ENCODE results near the gene CCDC149. TPM values are rescaled to one million over a fixed set of nuclear protein-coding genes. Genes with fewer than 3 reads are reported as not detected.

CCDC149 gene
- total and polyA plus RNA-seq, 2 donors (not counting 3 experiments of a cell fraction or from before 2014, with no cell fraction given): 7.8 to 11.3 TPM

- H3K9ac ChIP-seq (replicated peaks; ENCODE audit: extremely low read depth, insufficient read depth, low read length): no peak overlapping the region
- H3K4me2 ChIP-seq (ENCODE audit: insufficient read depth, low read length): no peak overlapping the region
- ChIA-PET POLR2A (no interaction called here), CTCF (interaction anchor here (0.7 kb wide), 1 partner anchor 25 kb away, joined by 3 read pairs; no protein-coding TSS in a partner anchor)
- no TSS peak for BruUV-seq (replicated peaks)
- TF ChIP-seq POLR2AphosphoS5 (IDR thresholded peaks at IDR 0.05; ENCODE audit: insufficient read depth, low read depth, low read length): no peak
- TF ChIP-seq MYC (IDR thresholded peaks at IDR 0.05; ENCODE audit: low read depth, low read length): no peak
- no peak for TF ChIP-seq CTCF (IDR thresholded peaks at IDR 0.05; ENCODE audit: extremely low read depth in 1 of 2, insufficient read depth in 1 of 2, low read depth in 1 of 2, low read length in 2 of 2)
- no peak for TF ChIP-seq JUN (IDR thresholded peaks at IDR 0.05; ENCODE audit: borderline replicate concordance, insufficient read depth, insufficient read length, low read depth)
- no peak for TF ChIP-seq GATA2 (IDR thresholded peaks at IDR 0.05; ENCODE audit: insufficient read depth, insufficient read length, low read depth, low read length)
- TF ChIP-seq, protein P1, sequence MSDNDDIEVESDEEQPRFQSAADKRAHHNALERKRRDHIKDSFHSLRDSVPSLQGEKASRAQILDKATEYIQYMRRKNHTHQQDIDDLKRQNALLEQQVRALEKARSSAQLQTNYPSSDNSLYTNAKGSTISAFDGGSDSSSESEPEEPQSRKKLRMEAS (IDR thresholded peaks at IDR 0.05; ENCODE audit: insufficient read depth, insufficient read length): no peak
- TF ChIP-seq FOS (IDR thresholded peaks at IDR 0.05; ENCODE audit: borderline replicate concordance, insufficient read depth, low read length): no peak
- no peak for TF ChIP-seq POLR2A (IDR thresholded peaks at IDR 0.05; ENCODE audit: low read depth, low read length)
- TF ChIP-seq EZH2 (IDR thresholded peaks at IDR 0.05; ENCODE audit: borderline replicate concordance, low read depth, low read length, severe bottlenecking): no peak
- dilution Hi-C loops (cut with MboI; ENCODE audit: extremely low pct_ligation_motif_present, low sequenced_read_pairs) (no loop called here), intact Hi-C loops (cut with micrococcal nuclease) (no loop called here)
- DNase-seq (ENCODE audit: low read depth, low spot score) (no peak), FAIRE-seq (no peak)
- H4K20me1 ChIP-seq (replicated peaks; ENCODE audit: control insufficient read depth, extremely low read depth, insufficient read depth, low read length): no peaks in the 10 kb centered on the region
- H3K4me3 ChIP-seq (replicated peaks in 1 of 3; ENCODE audit: insufficient read depth in 1 of 3, low read depth in 1 of 3, low read length in 3 of 3): no peak overlapping the region
- H3K9me1 ChIP-seq (replicated peaks; ENCODE audit: control insufficient read depth, extremely low read depth, insufficient read depth, low read length): no peaks in the 10 kb centered on the region
- no peaks in the 10 kb centered on the region for H3K4me1 ChIP-seq (ENCODE audit: control insufficient read depth, extremely low read depth, insufficient read depth, low read length)
- H3K79me2 ChIP-seq (ENCODE audit: control insufficient read depth, insufficient read depth, low read length): no peaks in the 10 kb centered on the region
- H3K9me3 ChIP-seq (replicated peaks; ENCODE audit: control insufficient read depth, insufficient read depth, low read length): no peaks in the 10 kb centered on the region
- no peaks in the 10 kb centered on the region for H3K27me3 ChIP-seq (ENCODE audit: control insufficient read depth in 2 of 2, insufficient read depth in 2 of 2, low read length in 2 of 2)
- H2AFZ ChIP-seq (ENCODE audit: low read depth, low read length): no peak overlapping the region
- H3K27ac ChIP-seq (ENCODE audit: insufficient read depth, low read depth, low read length): no peak overlapping the region
- no peaks in the 10 kb centered on the region for H3K36me3 ChIP-seq (ENCODE audit: control insufficient read depth in 2 of 2, extremely low read depth in 1 of 2, insufficient read depth in 2 of 2, low read length in 2 of 2)
These were observed 144.2 kb downstream of the CCDC149 start for GRCh38 chr4:24768604-24769003.

Measured in endothelial cell of umbilical vein (primary cell).